ENCODE measurements around the gene PRDM7. TPM values are rescaled to one million over a fixed set of nuclear protein-coding genes. Genes with fewer than 3 reads are reported as not detected.

Gene PRDM7
- total and polyA plus RNA-seq, 2 donors from 2014 or later, result not detected

- peak overlapping the region; percentile 30 to 55 (median 41) for H3K4me3 ChIP-seq (ENCODE audit: low read length in 3 of 3)
- no peaks in the 10 kb centered on the region for H3K27me3 ChIP-seq (ENCODE audit: control insufficient read depth, insufficient read depth, low read length)
- H3K9me3 ChIP-seq (ENCODE audit: control insufficient read depth in 2 of 3, insufficient read depth in 1 of 3, low read length in 3 of 3), result no peaks in the 10 kb centered on the region
- H3K27ac ChIP-seq (ENCODE audit: low read depth in 2 of 2, low read length in 2 of 2), result peak overlapping the region; percentile 47 to 80
- H3K9ac ChIP-seq (ENCODE audit: low read length in 3 of 3), result peak overlapping the region in 1 of 3 donors; percentile 6
- no peak for FAIRE-seq
- DNase-seq, result peak in 1 of 5 donors; percentile 92
- H3K36me3 ChIP-seq (ENCODE audit: control insufficient read depth in 2 of 3, insufficient read depth in 3 of 3, low read length in 3 of 3), result peaks cover 0 to 7% (median 5%) of the 10 kb centered on the region in 3 donors
- no peak for TF ChIP-seq CTCF (IDR thresholded peaks at IDR 0.05; ENCODE audit: borderline replicate concordance, extremely low read depth, insufficient read depth)
- intact Hi-C loops (cut with DNase I), result no loop called here
- H3K4me1 ChIP-seq (ENCODE audit: control insufficient read depth in 2 of 3, insufficient read depth in 2 of 3, low read depth in 1 of 3, low read length in 3 of 3), result peaks cover 0 to 13% (median 0%) of the 10 kb centered on the region in 3 donors
Observed at GRCh38 chr16:90046122-90046970, 30.8 kb downstream of the PRDM7 start.

- DNase-seq (no peak), FAIRE-seq (no peak)
- Histone ChIP-seq H3K36me3 (ENCODE audit: control insufficient read depth in 2 of 3, insufficient read depth in 3 of 3, low read length in 3 of 3) (peaks cover 0 to 11% (median 9%) of the 10 kb centered on the region in 3 donors), H3K4me3 (ENCODE audit: low read length in 3 of 3) (no peak overlapping the region), H3K27me3 (ENCODE audit: control insufficient read depth, insufficient read depth, low read length) (no peaks in the 10 kb centered on the region), H3K4me1 (ENCODE audit: control insufficient read depth in 2 of 3, insufficient read depth in 2 of 3, low read depth in 1 of 3, low read length in 3 of 3) (peaks cover 0 to 13% (median 0%) of the 10 kb centered on the region in 3 donors), H3K9ac (ENCODE audit: low read length in 3 of 3) (no peak overlapping the region), H3K27ac (ENCODE audit: low read depth in 2 of 2, low read length in 2 of 2) (no peak overlapping the region), H3K9me3 (ENCODE audit: control insufficient read depth in 2 of 3, insufficient read depth in 1 of 3, low read length in 3 of 3) (no peaks in the 10 kb centered on the region)
- intact Hi-C loops (cut with DNase I), result no loop called here
- no peak for TF ChIP-seq CTCF (IDR thresholded peaks at IDR 0.05; ENCODE audit: borderline replicate concordance, extremely low read depth, insufficient read depth)
Observed at GRCh38 chr16:90044111-90044551, 33.0 kb downstream of the PRDM7 start.

GRCh38 chr16:90043526-90043925 is 33.6 kb downstream of the PRDM7 start:
- no peak overlapping the region for H3K9ac ChIP-seq (ENCODE audit: low read length in 3 of 3)
- no peak overlapping the region for H3K27ac ChIP-seq (ENCODE audit: low read depth in 2 of 2, low read length in 2 of 2)
- DNase-seq, result no peak
- no peak overlapping the region for H3K4me3 ChIP-seq (ENCODE audit: low read length in 3 of 3)
- H3K36me3 ChIP-seq (ENCODE audit: control insufficient read depth in 2 of 3, insufficient read depth in 3 of 3, low read length in 3 of 3), result peaks cover 0 to 13% (median 12%) of the 10 kb centered on the region in 3 donors
- FAIRE-seq, result no peak
- H3K9me3 ChIP-seq (ENCODE audit: control insufficient read depth in 2 of 3, insufficient read depth in 1 of 3, low read length in 3 of 3), result no peaks in the 10 kb centered on the region
- no peak for TF ChIP-seq CTCF (IDR thresholded peaks at IDR 0.05; ENCODE audit: borderline replicate concordance, extremely low read depth, insufficient read depth)
- peaks cover 0 to 13% (median 0%) of the 10 kb centered on the region in 3 donors for H3K4me1 ChIP-seq (ENCODE audit: control insufficient read depth in 2 of 3, insufficient read depth in 2 of 3, low read depth in 1 of 3, low read length in 3 of 3)
- no peaks in the 10 kb centered on the region for H3K27me3 ChIP-seq (ENCODE audit: control insufficient read depth, insufficient read depth, low read length)
- intact Hi-C loops (cut with DNase I), result no loop called here
